GM12891 (cell line): ENCODE measurements around the gene VPS37C.

Source experiments
- POLR2A ChIP-seq: IDR thresholded peaks from 2 replicates; pipeline ENCODE4 v1.6.1; 2011; ENCODE audit warnings: low read depth, low read length, control low read depth
- POLR2AphosphoS5 ChIP-seq: IDR thresholded peaks from 2 replicates; pipeline ENCODE4 v1.6.1; 2011; ENCODE audit warnings: low read depth, low read length, control low read depth
- POU2F2 ChIP-seq: IDR thresholded peaks from 2 replicates; pipeline ENCODE4 v1.6.1; 2011; ENCODE audit warnings: low read depth, mild to moderate bottlenecking, control low read depth, low read length, moderate library complexity
- SPI1 ChIP-seq: IDR thresholded peaks from 2 replicates; pipeline ENCODE4 v1.6.1; 2011; ENCODE audit warnings: low read depth, low read length, control low read depth
- TAF1 ChIP-seq: IDR thresholded peaks from 2 replicates; pipeline ENCODE4 v1.6.1; 2011; ENCODE audit warnings: low read depth, low read length, control low read depth

- no peak for TF ChIP-seq POLR2AphosphoS5
- no peak for TF ChIP-seq POLR2A
- no peak for TF ChIP-seq SPI1
- no peak for TF ChIP-seq TAF1
- TF ChIP-seq POU2F2, result no peak
Measured at GRCh38 chr11:61153593-61154095, 7.6 kb downstream of the VPS37C start.
